Neural cell (in vitro differentiated cells): Measurements from ENCODE around the gene LPAR1. TPM values are rescaled to one million over a fixed set of nuclear protein-coding genes. Genes with fewer than 3 reads are reported as not detected.

ENCODE experiments used
- H2AFZ ChIP-seq: fragments of 200-600, 300-800 bp; sonication (generic), shearing (Covaris generic); 2 replicates; pipeline ENCODE4 v1.6.0; 2014; ENCODE audit warnings: low read depth, mild to moderate bottlenecking, antibody characterized with exemption, low read length, moderate library complexity
- H3F3A ChIP-seq: fragments of 200-600 bp; shearing (Covaris generic); 2 replicates; pipeline ENCODE4 v1.6.1; 2016; ENCODE audit warnings: mild to moderate bottlenecking, moderate library complexity, mixed read lengths, antibody characterized with exemption, low read length; ENCODE audit not compliant: insufficient read depth, poor library complexity, severe bottlenecking
- H3K27ac ChIP-seq: fragments of 200-600, 300-800 bp; sonication (generic), shearing (Covaris generic); 2 replicates; pipeline ENCODE4 v1.5.1; 2014; ENCODE audit warnings: mild to moderate bottlenecking, low read length, moderate library complexity
- H3K27me3 ChIP-seq: fragments of 300-800, 200-600 bp; sonication (generic), shearing (Covaris generic); 2 replicates; pipeline ENCODE4 v1.6.0; 2014; ENCODE audit warnings: mild to moderate bottlenecking, low read depth, low read length, moderate library complexity; ENCODE audit not compliant: insufficient read depth
- H3K36me3 ChIP-seq: fragments of 300-800, 200-600 bp; sonication (generic), shearing (Covaris generic); 2 replicates; pipeline ENCODE4 v1.5.1; 2014; ENCODE audit warnings: mild to moderate bottlenecking, antibody characterized with exemption, low read length, moderate library complexity; ENCODE audit not compliant: insufficient read depth
- H3K4me2 ChIP-seq: fragments of 300-800, 200-600 bp; sonication (generic), shearing (Covaris generic); 2 replicates; pipeline ENCODE4 v1.6.0; 2014; ENCODE audit warnings: mild to moderate bottlenecking, low read length
- H3K4me3 ChIP-seq: fragments of 300-800, 200-600 bp; sonication (generic), shearing (Covaris generic); 2 replicates; pipeline ENCODE4 v1.5.1; 2014; ENCODE audit warnings: mild to moderate bottlenecking, low read length, moderate library complexity
- H3K79me2 ChIP-seq: fragments of 200-600 bp; shearing (Covaris generic); replicated peaks from 2 replicates; pipeline ENCODE4 v1.6.0; 2014; ENCODE audit warnings: mild to moderate bottlenecking, low read length, moderate library complexity; ENCODE audit not compliant: insufficient read depth
- H3K9ac ChIP-seq: fragments of 300-800, 200-600 bp; sonication (generic), shearing (Covaris generic); 2 replicates; pipeline ENCODE4 v1.6.1; 2016; ENCODE audit warnings: mild to moderate bottlenecking, low read length, mixed read lengths
- H3K9me2 ChIP-seq: fragments of 200-600 bp; shearing (Covaris generic); 2 replicates; pipeline ENCODE4 v1.6.1; 2016; ENCODE audit warnings: mild to moderate bottlenecking, low read length, mixed read lengths; ENCODE audit not compliant: insufficient read depth
- H3K9me3 ChIP-seq: fragments of 200-600, 300-800 bp; sonication (generic), shearing (Covaris generic); 2 replicates; pipeline ENCODE4 v1.6.1; 2016; ENCODE audit warnings: mild to moderate bottlenecking, mixed run types, low read length, moderate library complexity, mixed read lengths
- H4K20me1 ChIP-seq: fragments of 200-600 bp; shearing (Covaris generic); 2 replicates; pipeline ENCODE4 v1.6.1; 2016; ENCODE audit warnings: mild to moderate bottlenecking, mixed run types; ENCODE audit not compliant: insufficient read depth
- CTCF ChIP-seq: fragments of 450-650 bp; IDR thresholded peaks from 2 replicates; pipeline ENCODE4 v1.5.1; 2014; ENCODE audit warnings: antibody characterized with exemption, mild to moderate bottlenecking, moderate library complexity; ENCODE audit not compliant: poor library complexity, severe bottlenecking
- EP300 ChIP-seq: fragments of 450-650 bp; conservative IDR thresholded peaks from 2 replicates; pipeline ENCODE4 v1.6.1; 2014; ENCODE audit warnings: antibody characterized with exemption, mild to moderate bottlenecking, moderate library complexity; ENCODE audit not compliant: poor library complexity, severe bottlenecking
- EZH2 ChIP-seq: fragments of 200-600, 300-800 bp; shearing (Covaris generic), sonication (generic); IDR thresholded peaks from 2 replicates; pipeline ENCODE4 v1.6.1; 2014; ENCODE audit warnings: antibody characterized with exemption, low read length, borderline replicate concordance, mild to moderate bottlenecking; ENCODE audit not compliant: insufficient read depth, poor library complexity, severe bottlenecking
- MXI1 ChIP-seq: fragments of 450-650 bp; conservative IDR thresholded peaks from 2 replicates; pipeline ENCODE4 v1.6.1; 2014; ENCODE audit warnings: antibody characterized with exemption, mild to moderate bottlenecking; ENCODE audit not compliant: poor library complexity, severe bottlenecking
- POLR2AphosphoS5 ChIP-seq: IDR thresholded peaks from 2 replicates; pipeline ENCODE4 v1.6.1; 2012
- RAD21 ChIP-seq: fragments of 450-650 bp; conservative IDR thresholded peaks from 2 replicates; pipeline ENCODE4 v1.6.1; 2014; ENCODE audit warnings: antibody characterized with exemption, mild to moderate bottlenecking, moderate library complexity
- REST ChIP-seq: IDR thresholded peaks from 2 replicates; pipeline ENCODE4 v1.6.1; 2012; ENCODE audit warnings: borderline replicate concordance
- SMC3 ChIP-seq: fragments of 450-650 bp; conservative IDR thresholded peaks from 2 replicates; pipeline ENCODE4 v1.6.1; 2014; ENCODE audit warnings: antibody characterized with exemption, mild to moderate bottlenecking, moderate library complexity; ENCODE audit not compliant: poor library complexity
- TAF1 ChIP-seq: IDR thresholded peaks from 2 replicates; pipeline ENCODE4 v1.6.1; 2012; ENCODE audit warnings: low read depth
- polyA plus RNA-seq: library from polyadenylated mRNA; depleted of rRNA; stranded (reverse); fragments of >200 nt; gene quantifications from 2 replicates; pipeline ENCODE4 v1.2.3, GENCODE V29; 2014

Gene LPAR1
- polyA plus RNA-seq, 1 donor from 2014 or later: 0.54 TPM

DNA sequence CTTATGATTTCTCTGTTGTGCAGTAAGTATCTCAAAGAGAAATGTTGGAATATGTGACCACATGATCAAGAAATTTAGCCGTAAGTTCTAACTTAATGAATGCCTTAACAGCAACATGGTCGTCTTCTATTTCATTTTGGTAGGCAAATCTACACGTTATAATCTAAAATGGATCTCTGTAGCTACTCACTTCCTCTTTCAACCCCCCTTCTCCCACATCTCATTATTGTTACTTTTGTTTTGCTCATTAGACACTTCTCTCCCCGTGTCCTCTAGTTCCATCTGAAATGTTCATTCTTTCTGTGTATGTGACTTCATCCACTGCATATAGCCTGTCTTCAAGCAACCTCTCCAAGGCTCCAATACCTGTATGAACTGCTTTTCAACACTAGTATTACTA, 27.1 kb upstream of the LPAR1 start:
- no peaks in the 10 kb centered on the region for H3K9me3 ChIP-seq
- no peaks in the 10 kb centered on the region for H3K27me3 ChIP-seq
- no peak overlapping the region for H3K4me2 ChIP-seq
- no peak overlapping the region for H3K9ac ChIP-seq
- no peaks in the 10 kb centered on the region for H3K79me2 ChIP-seq
- TF ChIP-seq SMC3: no peak
- no peak for TF ChIP-seq TAF1
- no peak for TF ChIP-seq MXI1
- no peak for TF ChIP-seq EZH2
- no peak for TF ChIP-seq REST
- no peak for TF ChIP-seq EP300
- TF ChIP-seq RAD21: no peak
- no peak for TF ChIP-seq CTCF
- no peak for TF ChIP-seq POLR2AphosphoS5
- H2AFZ ChIP-seq: no peak overlapping the region
- no peaks in the 10 kb centered on the region for H3K9me2 ChIP-seq
- H3K4me3 ChIP-seq: no peak overlapping the region
- no peaks in the 10 kb centered on the region for H3F3A ChIP-seq
- no peaks in the 10 kb centered on the region for H3K36me3 ChIP-seq
- no peaks in the 10 kb centered on the region for H4K20me1 ChIP-seq
- no peak overlapping the region for H3K27ac ChIP-seq

GRCh38 chr9:111064160-111064837, 26.0 kb upstream of the LPAR1 start:
- Histone ChIP-seq H3K27me3 (no peaks in the 10 kb centered on the region), H3K36me3 (no peaks in the 10 kb centered on the region), H4K20me1 (no peaks in the 10 kb centered on the region), H3K9me2 (no peaks in the 10 kb centered on the region), H3K9me3 (no peaks in the 10 kb centered on the region), H3F3A (no peaks in the 10 kb centered on the region), H3K4me2 (no peak overlapping the region), H3K79me2 (no peaks in the 10 kb centered on the region), H3K9ac (no peak overlapping the region), H3K27ac (no peak overlapping the region), H3K4me3 (no peak overlapping the region), H2AFZ (no peak overlapping the region)
- TF ChIP-seq EP300: no peak
- TF ChIP-seq TAF1: no peak
- no peak for TF ChIP-seq REST
- no peak for TF ChIP-seq SMC3
- TF ChIP-seq CTCF: no peak
- no peak for TF ChIP-seq MXI1
- TF ChIP-seq RAD21: no peak
- no peak for TF ChIP-seq EZH2
- TF ChIP-seq POLR2AphosphoS5: no peak
